Stimulated activated CD8-positive, alpha-beta memory T cell treated with anti-CD3 and anti-CD28 coated beads, Interleukin-4, amount 100 ng/mL, for 4 hours (primary cell): Measurements from ENCODE around the gene ETFA.
"Not testable (repeated sequence)": the region's sequence is repeated elsewhere in the genome, so short reads cannot be mapped to it uniquely, and the experiment has no call there.

Source experiments
- DNase-seq, 2 donors: peaks; one replicate each; pipeline ENCODE4 v3.0.0-alpha.2; 2020; ENCODE audit warnings: low read depth in 2 of 2, low spot score in 1 of 2

Gene ETFA

GRCh38 chr15:76282465-76282864 is 28.8 kb downstream of the ETFA start:
- DNase-seq = no peak

GRCh38 chr15:76278651-76279050 is 32.6 kb downstream of the ETFA start:
- no peak for DNase-seq

- no peak for DNase-seq
Measured at GRCh38 chr15:76274821-76275220, 36.4 kb downstream of the ETFA start.

GRCh38 chr15:76274226-76274625 is 37.0 kb downstream of the ETFA start:
- no peak for DNase-seq

- no peak for DNase-seq
Measured at GRCh38 chr15:76270876-76271275, 40.4 kb downstream of the ETFA start.

GRCh38 chr15:76267077-76267476 is 44.2 kb downstream of the ETFA start:
- DNase-seq = no peak

- DNase-seq = not testable (repeated sequence)
Measured at GRCh38 chr15:76265769-76266168, 45.5 kb downstream of the ETFA start.

- no peak for DNase-seq
Measured at GRCh38 chr15:76260246-76260938, 50.9 kb downstream of the ETFA start.

GRCh38 chr15:76259392-76259791 is 51.9 kb downstream of the ETFA start:
- DNase-seq = no peak

- no peak for DNase-seq
Measured at GRCh38 chr15:76258460-76258859, 52.8 kb downstream of the ETFA start.

- no peak for DNase-seq
Measured at GRCh38 chr15:76253691-76254473, 57.4 kb downstream of the ETFA start.

- DNase-seq = no peak
Measured at GRCh38 chr15:76252249-76252648, 59.0 kb downstream of the ETFA start.

GRCh38 chr15:76251717-76252116 is 59.6 kb downstream of the ETFA start:
- DNase-seq = no peak

- DNase-seq = no peak
Measured at GRCh38 chr15:76245072-76245610, 66.1 kb downstream of the ETFA start.

- no peak for DNase-seq
Measured at GRCh38 chr15:76239786-76240185, 71.5 kb downstream of the ETFA start.

- no peak for DNase-seq
Measured at GRCh38 chr15:76236350-76236749, 74.9 kb downstream of the ETFA start.

GRCh38 chr15:76235186-76235826 is 76.0 kb downstream of the ETFA start:
- DNase-seq = no peak

GRCh38 chr15:76234337-76234889 is 76.9 kb downstream of the ETFA start:
- DNase-seq = no peak

- no peak for DNase-seq
Measured at GRCh38 chr15:76233921-76234320, 77.3 kb downstream of the ETFA start.

GRCh38 chr15:76229266-76229665 is 82.0 kb downstream of the ETFA start:
- DNase-seq = no peak

- DNase-seq = no peak
Measured at GRCh38 chr15:76223521-76223920, 87.7 kb downstream of the ETFA start.

GRCh38 chr15:76222159-76222558 is 89.1 kb downstream of the ETFA start:
- no peak for DNase-seq
